ENCODE measurements around the gene MRPL28.
"Not testable (repeated sequence)": the region's sequence is repeated elsewhere in the genome, so short reads cannot be mapped to it uniquely, and the experiment has no call there.

MRPL28 gene

DNA sequence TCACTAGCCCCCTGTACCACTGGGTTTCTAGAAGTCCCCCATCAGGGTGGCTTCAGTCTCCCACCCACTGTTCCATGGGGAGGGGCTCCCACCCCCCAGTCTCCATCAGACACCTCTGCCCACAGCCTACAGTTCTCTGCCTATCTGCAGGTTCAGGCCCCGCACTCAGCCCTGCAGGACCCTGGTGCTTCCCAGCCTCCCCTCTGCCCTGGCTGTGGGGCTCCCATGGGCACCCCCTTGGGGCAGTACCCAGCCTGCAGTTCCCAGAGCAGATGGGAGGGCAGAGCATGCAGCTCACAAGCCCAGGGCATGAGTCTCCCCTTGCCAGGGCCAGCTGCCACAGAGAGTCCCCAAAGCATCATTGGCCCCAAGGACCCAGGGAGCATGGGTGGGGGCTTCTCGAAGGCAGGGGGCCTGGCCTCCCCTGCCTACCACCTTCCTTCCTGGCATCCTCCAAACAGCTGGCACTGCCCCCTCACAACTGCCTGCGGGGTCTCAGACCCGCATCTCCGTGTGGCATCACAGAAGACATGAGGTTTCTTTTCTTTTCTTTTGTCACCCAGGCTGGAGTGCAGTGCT is 2.8 kb upstream of the MRPL28 start:
- DNase-seq (ENCODE audit: low spot score): no peak

- no peak for DNase-seq (ENCODE audit: low spot score)
Measured at GRCh38 chr16:372302-372983, 2.1 kb upstream of the MRPL28 start.

- DNase-seq (ENCODE audit: low spot score): no peak
Measured at GRCh38 chr16:371515-372301, 1.4 kb upstream of the MRPL28 start.

- DNase-seq (ENCODE audit: low spot score): no peak
Measured at GRCh38 chr16:370979-371514, 709 bp upstream of the MRPL28 start.

DNA sequence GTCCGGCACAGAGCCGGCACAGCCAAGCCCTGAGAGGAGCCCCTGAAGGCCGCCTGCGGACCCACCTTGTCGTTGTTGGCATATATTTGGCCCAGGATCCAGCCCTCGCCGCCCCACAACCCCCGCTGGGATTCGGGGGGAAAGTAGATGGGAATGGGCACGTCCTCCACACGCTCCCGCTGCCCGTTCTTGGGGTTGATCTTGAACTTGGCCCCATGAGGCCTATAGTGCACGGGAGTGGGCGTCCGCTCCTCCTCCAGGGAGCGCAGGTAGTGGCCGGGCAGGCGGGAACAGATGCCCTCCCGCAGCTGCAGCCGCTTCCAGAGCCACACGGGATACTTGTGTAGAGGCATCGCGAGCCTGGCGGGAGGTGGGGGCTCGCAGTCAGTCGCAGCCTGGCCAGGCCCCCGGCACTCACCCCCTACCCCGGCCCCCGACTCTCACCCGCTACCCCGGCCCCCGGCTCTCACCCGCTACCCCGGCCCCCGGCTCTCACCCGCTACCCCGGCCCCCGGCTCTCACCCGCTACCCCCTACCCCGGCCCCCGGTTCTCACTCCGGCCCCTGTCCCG is 387 bp downstream of the MRPL28 start:
- no peak for DNase-seq (ENCODE audit: low spot score)

- DNase-seq (ENCODE audit: low spot score): no peak
Measured at GRCh38 chr16:369275-369865, 968 bp downstream of the MRPL28 start.

DNA sequence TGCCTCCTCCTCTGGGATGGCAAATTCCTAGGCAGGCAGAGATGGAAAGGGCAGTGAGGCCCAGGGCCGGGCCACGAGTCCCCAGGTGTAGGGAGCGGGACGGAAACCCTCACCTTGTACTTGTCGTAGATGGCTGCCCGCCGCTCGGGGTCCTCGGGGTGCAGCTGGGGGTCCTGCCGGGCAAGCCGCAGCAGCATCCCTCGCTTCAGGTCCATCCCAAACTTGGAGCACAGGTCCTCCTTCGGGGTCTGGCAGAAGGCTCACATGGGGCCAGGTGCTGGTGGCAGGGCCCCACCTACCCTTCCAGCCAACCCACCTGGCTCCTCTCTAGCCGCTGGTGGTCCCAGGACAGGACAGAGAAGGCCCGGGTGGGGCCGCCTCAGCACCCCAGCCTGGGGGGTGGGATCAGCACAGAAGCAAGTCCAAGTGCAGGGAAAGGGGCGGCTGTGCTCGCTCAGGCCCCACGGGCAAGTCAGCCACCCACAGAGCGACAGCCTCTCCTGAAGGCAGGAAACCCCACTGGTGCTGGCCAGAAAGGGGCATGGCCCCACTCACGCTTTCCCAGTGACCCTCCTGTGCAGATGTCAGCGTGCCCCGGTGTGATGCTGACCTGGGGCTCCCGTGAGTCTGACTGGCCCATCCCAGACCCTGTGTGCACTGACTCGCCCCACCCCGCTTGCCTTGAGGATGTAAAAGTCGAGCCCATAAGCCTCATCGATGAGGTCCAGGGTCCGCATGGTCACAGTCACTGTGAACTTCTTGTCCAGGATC is 1.8 kb downstream of the MRPL28 start:
- no peak for DNase-seq (ENCODE audit: low spot score)

GRCh38 chr16:367333-367903 is 2.9 kb downstream of the MRPL28 start:
- DNase-seq (ENCODE audit: low spot score): no peak

DNA sequence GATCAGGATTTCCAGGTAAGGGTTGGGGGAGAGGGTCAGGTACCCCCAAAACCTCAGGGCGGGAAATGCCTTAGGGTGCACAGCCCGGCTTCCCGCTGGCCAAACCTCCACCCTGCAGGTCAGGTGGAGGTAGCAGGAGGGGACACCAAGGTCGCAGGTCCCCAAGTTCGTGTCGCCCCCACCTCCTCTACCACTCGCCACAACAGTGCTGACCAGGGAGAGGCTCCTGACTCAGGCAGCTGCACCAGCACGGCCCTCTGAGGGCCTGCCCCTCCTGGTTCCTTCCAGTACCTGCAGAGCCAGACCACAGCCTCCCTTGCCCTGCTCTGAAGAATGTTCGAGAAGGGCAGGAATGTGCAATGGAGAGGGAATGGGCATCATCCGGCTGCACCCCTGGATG is 3.9 kb downstream of the MRPL28 start:
- DNase-seq (ENCODE audit: low spot score): no peak

DNA sequence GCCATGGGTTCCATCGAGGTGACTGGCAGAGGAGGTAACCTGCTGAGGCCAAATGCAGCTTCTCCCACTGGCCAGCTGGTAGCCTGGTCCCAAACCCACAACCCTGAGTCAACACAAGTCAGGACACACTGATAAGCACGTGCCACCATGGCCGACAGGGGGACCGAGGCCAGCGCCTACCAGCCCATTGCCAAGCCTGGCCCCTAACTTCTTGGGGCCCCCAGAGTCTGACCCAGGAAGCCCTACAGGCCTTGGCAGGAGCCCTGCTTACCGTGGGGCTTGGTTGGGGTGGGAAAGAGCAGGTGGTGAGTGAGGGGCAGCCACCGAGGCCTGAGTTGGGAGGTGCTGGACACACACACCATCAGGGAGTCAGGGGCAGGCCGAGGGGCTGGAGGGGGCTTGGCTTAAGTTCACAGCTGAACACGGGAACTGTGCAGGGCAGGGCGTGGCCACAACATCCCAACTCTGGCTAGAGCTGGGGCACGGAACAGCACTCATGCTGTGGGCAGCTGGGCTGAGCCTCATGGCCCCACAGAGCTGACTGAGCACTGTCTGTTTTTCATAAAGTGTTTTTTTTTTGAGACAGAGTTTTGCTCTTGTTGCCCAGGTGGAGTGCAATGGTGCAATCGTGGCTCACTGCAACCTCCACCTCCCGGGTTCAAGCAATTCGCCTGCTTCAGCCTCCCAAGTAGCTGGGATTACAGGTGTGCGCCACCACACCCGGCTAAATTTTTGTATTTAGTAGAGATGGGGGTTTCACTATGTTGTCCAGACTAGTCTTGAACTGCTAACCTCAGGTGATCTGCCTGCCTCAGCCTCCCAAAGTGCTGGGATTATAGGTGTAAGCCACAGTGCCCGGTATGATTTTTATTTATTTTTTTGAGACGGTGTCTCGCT is 5.5 kb downstream of the MRPL28 start:
- no peak for DNase-seq (ENCODE audit: low spot score)

GRCh38 chr16:363766-364490 is 6.4 kb downstream of the MRPL28 start:
- DNase-seq (ENCODE audit: low spot score): no peak

DNA sequence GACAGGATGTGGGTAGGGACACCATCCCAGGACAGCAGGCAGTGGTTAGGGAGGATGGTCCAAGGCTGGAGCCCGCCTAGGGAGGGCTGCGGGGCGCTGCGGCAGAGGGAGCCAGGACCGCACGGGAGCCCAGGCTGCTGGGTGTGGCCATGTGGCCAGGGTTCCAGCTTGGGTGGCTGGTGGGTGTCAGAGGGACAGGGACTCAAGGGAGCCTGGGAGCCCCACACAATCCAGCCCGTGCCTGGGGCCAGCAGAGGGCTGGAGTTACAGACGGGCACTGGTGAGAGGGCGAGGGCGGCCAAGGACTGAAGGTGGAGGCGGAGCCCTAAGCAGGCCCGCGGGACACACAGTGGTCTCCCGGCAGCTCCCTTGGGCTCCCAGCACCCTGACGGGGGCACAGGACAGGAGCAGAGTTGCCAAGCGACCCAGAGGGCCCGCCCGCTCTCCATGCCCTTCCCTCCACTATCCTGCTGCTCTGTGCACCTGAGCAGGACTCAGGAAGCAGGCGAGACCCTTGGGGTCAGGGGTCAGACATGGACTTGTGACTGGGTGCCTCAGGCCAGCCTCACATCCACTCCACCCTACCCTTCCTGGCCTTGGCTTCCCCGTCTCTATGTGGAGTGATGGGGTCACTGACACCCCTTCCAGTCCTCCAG is 7.1 kb downstream of the MRPL28 start:
- no peak for DNase-seq (ENCODE audit: low spot score)

DNA sequence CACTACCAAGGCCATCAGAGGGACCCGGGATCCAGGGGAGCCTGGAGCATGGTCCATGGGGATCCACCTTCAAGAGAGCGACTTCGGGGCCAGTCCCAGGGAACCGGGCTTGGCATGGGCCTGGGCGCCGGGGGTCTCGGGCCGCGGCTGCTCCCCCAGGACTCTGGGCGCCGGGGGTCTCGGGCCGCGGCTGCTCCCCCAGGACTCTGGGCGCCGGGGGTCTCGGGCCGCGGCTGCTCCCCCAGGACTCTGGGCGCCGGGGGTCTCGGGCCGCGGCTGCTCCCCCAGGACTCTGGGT is 7.7 kb downstream of the MRPL28 start:
- DNase-seq (ENCODE audit: low spot score): not testable (repeated sequence)

GRCh38 chr16:361872-362701 is 8.3 kb downstream of the MRPL28 start:
- peak; percentile 77 for DNase-seq (ENCODE audit: low spot score)

DNA sequence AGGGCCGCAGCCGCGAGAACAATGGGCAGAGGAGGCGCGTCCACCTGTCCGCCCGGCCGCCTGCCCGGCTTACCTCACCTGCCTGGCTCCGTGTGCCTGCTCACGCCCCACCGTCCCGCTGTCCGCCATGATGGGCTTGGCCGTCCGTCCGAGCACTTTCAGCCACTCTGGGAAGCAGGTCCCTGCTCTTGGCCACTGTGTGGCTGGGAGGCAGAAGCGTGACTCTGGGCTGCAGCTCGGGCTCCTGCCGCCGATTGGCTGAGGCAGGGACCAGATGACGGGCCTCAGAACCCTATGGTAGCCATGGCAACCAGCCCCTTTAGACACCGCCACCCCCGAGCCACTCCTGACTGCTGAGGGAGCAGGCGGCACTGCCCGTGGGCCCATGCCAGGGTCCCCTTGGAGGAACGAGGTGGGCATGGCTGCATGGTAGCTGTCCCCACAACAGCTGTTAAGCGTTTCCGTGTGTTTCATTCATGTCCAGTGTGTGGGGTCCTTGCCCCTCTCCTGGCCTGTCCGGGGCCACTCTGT is 8.9 kb downstream of the MRPL28 start:
- no peak for DNase-seq (ENCODE audit: low spot score)

- no peak for DNase-seq (ENCODE audit: low spot score)
Measured at GRCh38 chr16:360698-361336, 9.5 kb downstream of the MRPL28 start.

Data from CD4-positive, alpha-beta T cell treated with Interleukin-6 at 100 ng/mL for 8 hours (primary cell).